A549 treated with dexamethasone at 1 μM for 4 hours (cell line): ENCODE results near the gene MKX. TPM values are rescaled to one million over a fixed set of nuclear protein-coding genes. Genes with fewer than 3 reads are reported as not detected.

Source experiments
- total RNA-seq: library from RNA; stranded (reverse); fragments of 200-300 nt; extraction: Qiagen RNA extraction; gene quantifications from 5 replicates; pipeline ENCODE4 v1.2.3, GENCODE V29; 2022

Gene MKX
- total RNA-seq = not detected in 5 replicates

GRCh38 chr10:27745732-27746396 lies at the start of gene MKX:
Gene MKX, minus strand, starts transcription at chr10:27745819. Its CDS starts 2,404 bp downstream, at chr10:27743415.

Other genes starting within 250 kb of the MKX start
- 76.2 to 96.6 TPM (median 86.4 TPM) in 5 replicates for gene RAB18, start 241.5 kb downstream of the MKX start, total RNA-seq